Esophagus mucosa (tissue), 1 donor: Measurements from ENCODE around the gene ELAC1. TPM values are rescaled to one million over a fixed set of nuclear protein-coding genes. Genes with fewer than 3 reads are reported as not detected.
"Not testable (repeated sequence)": the region's sequence is repeated elsewhere in the genome, so short reads cannot be mapped to it uniquely, and the experiment has no call there.

Experiments
- ATAC-seq: fragments of 200-7000 bp; cut with Tn5 transposase; one replicate; pipeline ENCODE4 v1.9.1; 2020
- total RNA-seq: library from RNA; stranded (reverse); gene quantifications from one replicate; pipeline ENCODE4 v1.2.4, GENCODE V29; 2023
- donor health status: DM: yes; HTN: yes; CAD: no.

The ELAC1 gene
- 5.5 TPM for total RNA-seq

GRCh38 chr18:50967714-50968661, at the start of gene ELAC1:
ELAC1 (plus strand) TSS chr18:50968040; CDS start chr18:50974405, 6,365 bp downstream.
- peak; percentile 97 for ATAC-seq

DNA sequence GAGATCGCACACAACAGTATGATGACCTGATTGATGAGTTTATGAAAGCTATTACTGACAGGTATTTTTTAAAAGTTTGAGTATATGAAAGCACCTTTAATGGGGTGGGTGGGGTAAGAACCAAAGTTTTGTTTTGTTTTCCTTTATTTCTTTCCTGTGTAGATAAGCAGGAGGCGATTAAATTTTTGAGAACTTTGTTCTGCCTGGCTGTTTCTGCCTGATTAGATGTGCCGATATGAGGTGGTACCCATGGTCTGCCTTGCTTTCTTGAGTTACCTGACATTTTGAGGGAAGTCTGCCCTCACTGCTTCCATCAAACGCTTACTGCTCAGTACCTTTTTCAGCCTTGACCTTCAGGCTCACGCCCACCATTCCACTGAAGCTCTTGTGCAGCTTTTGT, 49.7 kb upstream of the ELAC1 start:
- ATAC-seq = no peak

- no peak for ATAC-seq
Observed at GRCh38 chr18:50924372-50924771, 43.5 kb upstream of the ELAC1 start.

DNA sequence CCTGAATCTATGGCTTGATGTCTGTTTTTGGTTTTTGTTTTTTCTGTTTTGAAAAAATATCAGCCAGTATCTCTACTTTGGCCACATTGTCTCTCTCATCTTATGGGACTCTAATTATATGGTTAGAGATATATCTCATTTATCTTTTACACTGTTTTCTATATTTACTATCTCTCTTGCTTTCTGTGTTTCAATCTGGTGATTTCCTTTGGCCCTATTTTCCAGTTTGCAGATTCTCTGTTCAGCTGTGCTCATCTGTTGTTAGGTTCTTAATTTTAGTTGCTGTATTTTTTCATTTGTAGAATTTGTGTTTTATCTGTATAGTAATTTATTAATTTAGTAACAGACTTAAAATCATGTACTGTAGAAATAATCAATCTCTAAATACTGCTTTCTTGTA, 41.3 kb upstream of the ELAC1 start:
- no peak for ATAC-seq

GRCh38 chr18:50928551-50928950, 39.3 kb upstream of the ELAC1 start:
- no peak for ATAC-seq

DNA sequence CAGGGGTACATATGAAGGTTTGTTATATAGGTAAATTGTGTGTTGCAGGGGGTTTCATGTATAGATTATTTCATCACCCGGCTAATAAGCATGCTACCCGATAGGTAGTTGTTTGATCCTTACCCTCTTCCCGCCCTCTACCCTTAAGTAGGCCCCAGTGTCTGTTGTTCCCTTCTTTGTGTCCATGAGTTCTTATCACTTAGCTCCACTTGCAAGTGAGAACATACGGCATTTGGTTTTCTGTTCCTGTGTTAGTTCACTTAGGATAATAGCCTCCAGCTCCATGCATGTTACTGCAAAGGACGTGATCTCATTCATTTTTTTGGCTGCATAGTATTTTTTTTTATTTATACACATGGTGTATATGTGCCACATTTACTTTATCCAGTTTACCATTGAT, 34.2 kb upstream of the ELAC1 start:
- ATAC-seq = no peak

- no peak for ATAC-seq
Observed at GRCh38 chr18:50934545-50935211, 33.2 kb upstream of the ELAC1 start.

GRCh38 chr18:50935493-50936191, 32.2 kb upstream of the ELAC1 start:
- ATAC-seq = no peak

DNA sequence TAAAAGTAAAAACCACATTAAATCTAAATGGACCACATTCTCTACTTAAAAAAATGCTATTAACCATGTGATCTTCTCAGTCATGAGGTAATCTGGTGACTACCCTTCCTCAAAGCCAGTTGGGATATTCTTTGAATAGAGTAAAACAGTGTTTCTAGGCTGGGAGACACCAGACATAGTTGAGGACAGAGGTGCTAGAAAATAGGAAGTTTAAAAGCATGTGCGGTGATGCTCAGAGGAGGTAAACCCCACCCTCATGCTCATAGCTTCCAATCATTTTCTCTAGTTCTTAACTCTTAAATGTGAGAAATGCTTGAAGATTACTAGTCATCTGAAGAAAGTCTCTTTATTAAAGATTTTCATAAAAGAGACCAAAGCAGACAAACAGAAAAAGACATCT, 30.7 kb upstream of the ELAC1 start:
- ATAC-seq = no peak

DNA sequence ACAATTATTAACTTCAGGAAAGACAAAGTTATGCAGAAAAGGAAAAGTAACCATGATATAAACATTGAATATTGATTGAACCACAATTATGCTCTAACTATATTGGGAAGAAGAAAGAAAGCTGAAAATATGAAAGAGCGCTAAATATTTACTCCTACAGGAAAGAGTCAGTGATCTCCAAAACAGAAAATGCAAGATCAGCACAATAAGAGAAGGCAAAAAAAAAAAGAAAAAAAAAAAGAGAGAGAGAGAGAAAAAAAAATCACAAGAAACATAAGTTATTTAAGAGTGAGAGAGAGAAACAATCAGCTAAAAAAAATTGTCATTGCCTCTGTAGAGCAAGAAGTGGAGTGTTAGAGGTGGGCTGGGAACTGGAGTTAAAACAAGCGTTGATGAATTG, 28.9 kb upstream of the ELAC1 start:
- ATAC-seq = no peak

DNA sequence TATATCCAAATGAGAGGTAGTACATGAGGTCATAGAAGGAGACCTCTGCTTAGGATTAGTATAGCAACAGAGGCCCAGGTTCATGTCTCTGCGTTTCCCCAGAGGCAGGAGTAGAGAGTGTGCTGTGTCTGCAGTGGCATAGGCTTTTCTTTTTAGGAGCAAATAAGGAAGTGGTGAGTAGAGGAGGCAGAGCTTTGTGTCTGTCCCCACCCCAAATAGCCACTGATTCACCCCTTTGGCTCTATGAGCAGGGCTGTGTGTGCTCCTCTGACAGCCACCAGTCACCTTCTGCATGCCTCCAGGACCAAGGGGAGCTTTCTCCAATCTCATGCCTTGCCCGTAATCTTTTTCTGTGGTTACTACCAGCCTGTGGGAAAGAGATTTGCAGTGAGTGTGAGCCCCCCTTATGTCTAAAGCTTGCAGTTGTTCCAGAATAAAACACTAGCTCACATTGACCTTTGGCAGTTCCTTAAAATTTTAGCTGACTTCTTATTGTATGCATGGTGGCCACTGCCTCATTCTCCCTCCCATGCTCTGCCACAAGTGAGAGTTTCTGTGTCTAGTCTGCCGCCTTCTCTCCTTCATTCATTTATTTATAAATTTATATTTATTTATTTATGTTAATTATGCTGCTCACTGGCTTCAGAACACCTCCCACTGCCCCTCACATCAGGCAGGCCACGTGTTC, 23.5 kb upstream of the ELAC1 start:
- peak; percentile 87 for ATAC-seq

GRCh38 chr18:50945918-50946317, 21.9 kb upstream of the ELAC1 start:
- not testable (repeated sequence) for ATAC-seq

- no peak for ATAC-seq
Observed at GRCh38 chr18:50947899-50948298, 19.9 kb upstream of the ELAC1 start.

DNA sequence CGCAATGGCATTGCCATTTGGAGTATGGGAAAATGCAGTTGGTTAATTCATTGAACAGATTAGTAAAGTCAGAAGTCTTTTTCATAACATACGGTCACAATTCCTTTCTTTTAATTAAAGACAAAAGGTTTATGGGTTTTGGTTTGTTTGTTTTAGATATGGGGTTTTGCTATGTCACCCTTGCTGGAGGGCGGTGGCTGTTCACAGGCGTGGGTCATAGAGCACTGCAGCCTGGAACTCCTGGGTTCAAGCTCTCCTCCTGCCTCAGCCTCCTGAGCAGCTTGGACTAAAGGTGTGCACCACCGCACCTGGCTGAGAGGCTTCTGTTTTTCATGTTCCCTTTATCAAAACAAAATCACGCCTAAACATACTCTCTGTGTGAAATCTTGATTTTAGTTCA, 18.7 kb upstream of the ELAC1 start:
- no peak for ATAC-seq

GRCh38 chr18:50950626-50951025, 17.2 kb upstream of the ELAC1 start:
- ATAC-seq = no peak

- ATAC-seq = no peak
Observed at GRCh38 chr18:50953822-50954221, 14.0 kb upstream of the ELAC1 start.

DNA sequence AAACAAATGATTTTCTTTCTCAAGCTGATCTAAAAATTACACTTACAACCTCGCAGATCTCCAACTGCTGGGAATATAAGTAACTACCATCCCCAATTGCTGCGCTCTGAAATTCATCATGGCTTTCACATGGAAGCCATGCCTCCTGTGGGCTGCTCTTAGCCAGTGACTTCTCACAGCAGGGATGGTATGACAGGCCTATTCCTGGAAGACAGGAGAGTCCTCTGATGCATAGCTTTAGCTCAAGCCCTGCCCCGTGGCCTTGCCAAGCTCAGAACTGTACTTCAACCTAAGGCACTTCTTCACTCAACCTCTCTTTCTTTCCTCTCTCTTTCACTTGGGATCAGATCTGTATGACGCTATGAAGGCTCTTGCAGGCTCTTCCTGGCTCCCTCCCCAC, 12.6 kb upstream of the ELAC1 start:
- ATAC-seq = no peak

DNA sequence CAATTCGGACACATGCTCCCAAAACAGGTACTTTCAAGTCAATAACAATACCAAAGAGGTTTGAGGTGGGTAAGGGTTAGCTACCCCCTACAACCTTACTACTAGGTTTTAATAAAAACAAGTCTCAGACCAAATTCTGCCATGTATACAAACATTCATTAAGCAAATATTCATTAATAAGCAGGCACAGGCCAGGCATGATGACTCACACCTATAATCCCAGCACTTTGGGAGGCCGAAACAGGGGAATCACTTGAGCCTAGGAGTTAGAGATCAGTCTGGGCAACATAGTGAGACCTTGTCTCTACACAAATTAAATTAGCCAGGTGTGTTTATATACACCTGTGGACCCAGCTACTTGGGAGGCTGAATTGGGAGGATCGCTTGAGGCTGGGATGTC, 11.7 kb upstream of the ELAC1 start:
- peak; percentile 41 for ATAC-seq

GRCh38 chr18:50961974-50962373, 5.9 kb upstream of the ELAC1 start:
- peak; percentile 28 for ATAC-seq

- no peak for ATAC-seq
Observed at GRCh38 chr18:50969448-50969847, 1.6 kb downstream of the ELAC1 start.

GRCh38 chr18:50970006-50970405, 2.2 kb downstream of the ELAC1 start:
- ATAC-seq = no peak

GRCh38 chr18:50972404-50972803, 4.6 kb downstream of the ELAC1 start:
- peak; percentile 20 for ATAC-seq
